Panc1 (cell line): Measurements from ENCODE around the gene EPS8L1. TPM values are rescaled to one million over a fixed set of nuclear protein-coding genes. Genes with fewer than 3 reads are reported as not detected.

Experiments
- ATAC-seq: fragments of 200-7000 bp; cut with Tn5 transposase; 2 replicates; pipeline ENCODE4 v1.9.1; 2020; ENCODE audit warnings: mild to moderate bottlenecking, moderate library complexity
- BruUV-seq: library from RNA; stranded (reverse); fragments of 400-500 nt; replicated peaks from 2 replicates; lab custom pipeline; 2021; lab: Mats Ljungman, UMichigan
- CTCF ChIA-PET: fragments of 300-600 bp; sonication (Branson Sonifier 250); formaldehyde crosslinking; loops from one replicate; lab custom pipeline; 2022; ENCODE audit warnings: antibody characterized with exemption; lab: Charles Lee
- POLR2A ChIA-PET: fragments of 300-600 bp; sonication (Branson Sonifier 250); formaldehyde crosslinking; loops from one replicate; lab custom pipeline; 2022; ENCODE audit warnings: antibody characterized with exemption; lab: Charles Lee
- DNase-seq: peaks from one replicate; pipeline ENCODE4 v3.0.0-alpha.2; 2010; ENCODE audit warnings: low read depth, low spot score
- H3K27ac ChIP-seq: 2 replicates; pipeline ENCODE4 v1.5.1; 2011; ENCODE audit warnings: mild to moderate bottlenecking, low read length, inconsistent platforms
- H3K27me3 ChIP-seq: fragments of 200-500 bp; sonication (Bioruptor generic); 2 replicates; pipeline ENCODE4 v1.6.0; 2014; ENCODE audit warnings: low read length, inconsistent platforms; ENCODE audit not compliant: control insufficient read depth, insufficient read depth
- H3K36me3 ChIP-seq: fragments of 200-500 bp; sonication (Bioruptor generic); 2 replicates; pipeline ENCODE4 v1.5.1; 2014; ENCODE audit warnings: inconsistent platforms, mild to moderate bottlenecking, low read length, moderate library complexity; ENCODE audit not compliant: control insufficient read depth, insufficient read depth
- H3K4me1 ChIP-seq: 2 replicates; pipeline ENCODE4 v1.5.1; 2011; ENCODE audit warnings: inconsistent platforms, mild to moderate bottlenecking, low read length, moderate library complexity; ENCODE audit not compliant: control insufficient read depth, insufficient read depth
- H3K4me3 ChIP-seq, 2 experiments: 2 replicates each; pipeline ENCODE4 v1.5.1; 2011 to 2012; ENCODE audit warnings: low read depth in 2 of 2, low read length in 2 of 2, mild to moderate bottlenecking in 2 of 2, inconsistent platforms in 1 of 2, moderate library complexity in 1 of 2
- H3K9me3 ChIP-seq: fragments of 200-500 bp; sonication (Bioruptor generic); 2 replicates; pipeline ENCODE4 v1.5.1; 2014; ENCODE audit warnings: low read depth, mild to moderate bottlenecking, inconsistent platforms, low read length, moderate library complexity; ENCODE audit not compliant: control insufficient read depth, insufficient read depth
- CTCF ChIP-seq: fragments of 450-650 bp; IDR thresholded peaks from 2 replicates; pipeline ENCODE4 v1.5.1; 2017; ENCODE audit warnings: mild to moderate bottlenecking
- POLR2AphosphoS5 ChIP-seq: IDR thresholded peaks from 2 replicates; pipeline ENCODE4 v1.6.1; 2012; ENCODE audit warnings: mild to moderate bottlenecking, low read depth, low read length, moderate library complexity
- REST ChIP-seq, 2 experiments: IDR thresholded peaks; 2 replicates each; pipeline ENCODE4 v1.6.1; 2011 to 2012; ENCODE audit warnings: low read depth in 2 of 2, control low read depth in 1 of 2, low read length in 1 of 2, mild to moderate bottlenecking in 1 of 2, moderate library complexity in 1 of 2; ENCODE audit not compliant: insufficient read depth in 1 of 2
- SIN3A ChIP-seq: IDR thresholded peaks from 2 replicates; pipeline ENCODE4 v1.6.1; 2012; ENCODE audit warnings: low read depth, mild to moderate bottlenecking, low read length, moderate library complexity, borderline replicate concordance; ENCODE audit not compliant: insufficient read depth
- TCF7L2 ChIP-seq: IDR thresholded peaks from 2 replicates; pipeline ENCODE4 v1.6.1; 2011; ENCODE audit warnings: mild to moderate bottlenecking, low read depth, low read length, inconsistent platforms
- in situ Hi-C: cut with HindIII; loops from 2 replicates; pipeline ENCODE4 v1.10.0; 2016; ENCODE audit warnings: low sequenced_read_pairs, low pct_unique_long_range_greater_than_20kb
- intact Hi-C: fragments of 100-400 bp; cut with micrococcal nuclease; formaldehyde crosslinking; loops from one replicate; pipeline ENCODE4 v1.10.0; 2022; ENCODE audit not compliant: unreplicated experiment
- total RNA-seq: library from RNA; stranded (reverse); gene quantifications from one replicate; pipeline ENCODE4 v1.2.1, GENCODE V29; 2021; ENCODE audit not compliant: unreplicated experiment

The EPS8L1 gene
- total RNA-seq, 1 experiment from 2014 or later: 11.0 TPM

DNA sequence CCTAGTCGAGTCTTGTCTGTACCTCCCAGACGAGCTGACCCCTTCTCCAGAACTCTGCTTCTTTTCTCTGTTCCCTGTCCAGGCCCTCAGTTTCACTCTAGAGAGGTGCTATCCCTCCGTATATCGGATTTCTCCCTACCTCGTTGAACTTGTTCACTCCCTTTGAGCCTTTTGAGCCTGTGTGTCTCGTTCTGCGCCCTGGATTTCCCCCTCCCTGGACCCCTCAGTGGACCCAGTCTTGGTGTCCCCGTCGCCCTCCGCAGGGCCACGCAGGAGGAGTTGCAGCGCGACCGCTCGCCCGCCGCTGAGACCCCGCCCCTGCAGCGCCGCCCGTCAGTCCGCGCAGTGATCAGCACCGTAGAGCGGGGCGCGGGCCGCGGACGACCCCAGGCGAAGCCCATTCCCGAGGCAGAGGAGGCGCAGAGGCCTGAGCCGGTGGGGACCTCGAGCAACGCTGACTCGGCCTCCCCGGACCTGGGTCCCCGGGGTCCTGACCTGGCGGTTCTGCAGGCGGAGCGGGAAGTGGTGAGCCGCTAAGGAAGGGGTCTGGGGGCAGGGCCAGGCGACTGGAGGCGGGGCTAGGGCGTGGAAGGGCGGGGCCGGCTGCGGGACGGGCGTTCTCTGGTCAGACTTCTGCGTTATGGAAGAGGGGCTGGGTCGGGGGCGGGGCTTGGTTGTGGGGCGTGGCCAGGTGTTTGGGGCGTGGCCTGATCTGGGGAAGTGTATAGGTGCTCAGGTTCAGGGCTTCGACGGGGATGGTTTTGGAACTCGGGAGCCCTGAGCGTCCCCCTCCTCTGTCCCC, 5.5 kb downstream of the EPS8L1 start:
- Histone ChIP-seq H3K4me1 (peaks cover 2% of the 10 kb centered on the region; the same call in 1 of the 2 replicates), H3K27me3 (no peaks in the 10 kb centered on the region), H3K36me3 (no peaks in the 10 kb centered on the region), H3K4me3 (peak overlapping the region; percentile 39 to 61), H3K27ac (no peak overlapping the region), H3K9me3 (no peaks in the 10 kb centered on the region)
- in situ Hi-C loops: no loop called here
- no peak for TF ChIP-seq TCF7L2
- no peak for TF ChIP-seq REST (IDR thresholded peaks at IDR 0.05; ENCODE audit: insufficient read depth in 1 of 2, low read depth in 2 of 2, low read length in 1 of 2)
- TF ChIP-seq CTCF: no peak
- TF ChIP-seq POLR2AphosphoS5: no peak
- TF ChIP-seq SIN3A: no peak
- ChIA-PET POLR2A (interaction anchor here (0.6 kb wide), 1 partner anchor 258 kb away, joined by 4 read pairs; the partner anchor contains the start of gene KMT5C), CTCF (no interaction called here)
- BruUV-seq: no TSS peak
- DNase-seq (no peak), ATAC-seq (peak; percentile 17)
- intact Hi-C loops: no loop called here

- CTCF ChIA-PET: no interaction called here
- no TSS peak for BruUV-seq
These were observed 6.0 kb downstream of the EPS8L1 start for GRCh38 chr19:55081770-55082019.

More at GRCh38 chr19:55081770-55082019, 6.0 kb downstream of the EPS8L1 start:
- DNase-seq (no peak), ATAC-seq (no peak)
- POLR2A ChIA-PET: interaction anchor here (0.6 kb wide), 1 partner anchor 258 kb away, joined by 4 read pairs; the partner anchor contains the start of gene KMT5C
- in situ Hi-C loops: no loop called here
- Histone ChIP-seq H3K4me1 (no peaks in the 10 kb centered on the region; the same call in 1 of the 2 replicates), H3K9me3 (no peaks in the 10 kb centered on the region), H3K27me3 (no peaks in the 10 kb centered on the region), H3K4me3 (no peak overlapping the region; a peak in 1 of 4 replicates), H3K36me3 (no peaks in the 10 kb centered on the region), H3K27ac (no peak overlapping the region)
- no peak for TF ChIP-seq TCF7L2
- no peak for TF ChIP-seq SIN3A
- TF ChIP-seq REST (IDR thresholded peaks at IDR 0.05; ENCODE audit: insufficient read depth in 1 of 2, low read depth in 2 of 2, low read length in 1 of 2): no peak
- no peak for TF ChIP-seq CTCF
- TF ChIP-seq POLR2AphosphoS5: no peak
- intact Hi-C loops: no loop called here
